IMR-90 (cell line): Measurements from ENCODE around the gene OBP2A.
"Not testable (repeated sequence)": the region's sequence is repeated elsewhere in the genome, so short reads cannot be mapped to it uniquely, and the experiment has no call there.

Experiments
- BHLHE40 ChIP-seq: fragments of 150-350 bp; IDR thresholded peaks from 2 replicates; pipeline ENCODE4 v1.6.1; 2016; ENCODE audit warnings: mild to moderate bottlenecking, low read depth, low read length
- MXI1 ChIP-seq: IDR thresholded peaks from 2 replicates; pipeline ENCODE4 v1.6.1; 2012; ENCODE audit warnings: low read depth, mild to moderate bottlenecking, low read length, moderate library complexity, borderline replicate concordance
- POLR2A ChIP-seq: IDR thresholded peaks from 2 replicates; pipeline ENCODE4 v1.6.1; 2012; ENCODE audit warnings: mild to moderate bottlenecking, low read depth, low read length
- RAD21 ChIP-seq: IDR thresholded peaks from 2 replicates; pipeline ENCODE4 v1.6.1; 2012; ENCODE audit warnings: low read length, improper control_type of control experiment
- RFX5 ChIP-seq: IDR thresholded peaks from 2 replicates; pipeline ENCODE4 v1.8.0; 2012; ENCODE audit warnings: low read depth, mild to moderate bottlenecking, low read length, moderate library complexity
- SMC3 ChIP-seq: fragments of 150-350 bp; IDR thresholded peaks from 2 replicates; pipeline ENCODE4 v1.6.1; 2016; ENCODE audit warnings: low read depth, mild to moderate bottlenecking, antibody characterized with exemption, low read length, moderate library complexity
- TF ChIP-seq, protein P1 (sequence below): fragments of 150-350 bp; IDR thresholded peaks from 2 replicates; pipeline ENCODE4 v1.6.1; 2017; ENCODE audit warnings: mild to moderate bottlenecking, antibody characterized with exemption, low read length, low read depth
- TF ChIP-seq, protein P2 (sequence below): conservative IDR thresholded peaks from 2 replicates; pipeline ENCODE4 v1.5.1; 2012; ENCODE audit warnings: mild to moderate bottlenecking, low read depth, low read length, improper control_type of control experiment

DNA sequence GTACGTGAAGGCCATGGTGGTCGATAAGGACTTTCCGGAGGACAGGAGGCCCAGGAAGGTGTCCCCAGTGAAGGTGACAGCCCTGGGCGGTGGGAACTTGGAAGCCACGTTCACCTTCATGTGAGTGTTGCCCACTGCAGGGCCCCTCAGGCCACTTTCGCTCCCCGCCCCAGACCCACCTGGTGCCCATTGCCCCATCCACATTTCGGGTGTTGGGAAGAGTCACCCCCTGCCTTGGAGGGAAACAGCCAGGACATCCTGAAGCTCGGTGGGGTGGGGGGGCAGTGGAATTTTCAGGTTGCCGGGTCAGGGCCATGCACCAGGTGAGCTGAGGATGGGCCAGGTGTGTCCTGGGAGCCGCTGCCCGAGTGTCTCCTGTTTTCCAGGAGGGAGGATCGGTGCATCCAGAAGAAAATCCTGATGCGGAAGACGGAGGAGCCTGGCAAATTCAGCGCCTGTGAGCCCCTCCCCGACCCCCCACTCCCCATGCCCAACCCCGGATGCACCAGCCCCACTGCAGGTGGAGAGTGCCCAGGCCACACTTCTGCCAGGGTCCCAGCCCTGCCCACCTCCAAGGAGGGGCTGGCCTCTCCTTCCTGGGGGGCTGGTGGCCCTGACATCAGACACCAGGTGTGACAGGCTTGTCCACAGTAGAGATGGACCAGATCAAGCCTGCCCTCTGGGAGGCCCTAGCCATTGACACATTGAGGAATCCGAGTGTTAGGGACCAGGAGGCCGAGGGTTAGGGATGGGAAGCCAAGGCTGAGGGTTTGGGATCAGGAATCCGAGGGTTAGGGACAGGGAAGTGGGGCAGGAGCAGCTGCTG is 1.1 kb downstream of the OBP2A start:
- TF ChIP-seq, protein P1, sequence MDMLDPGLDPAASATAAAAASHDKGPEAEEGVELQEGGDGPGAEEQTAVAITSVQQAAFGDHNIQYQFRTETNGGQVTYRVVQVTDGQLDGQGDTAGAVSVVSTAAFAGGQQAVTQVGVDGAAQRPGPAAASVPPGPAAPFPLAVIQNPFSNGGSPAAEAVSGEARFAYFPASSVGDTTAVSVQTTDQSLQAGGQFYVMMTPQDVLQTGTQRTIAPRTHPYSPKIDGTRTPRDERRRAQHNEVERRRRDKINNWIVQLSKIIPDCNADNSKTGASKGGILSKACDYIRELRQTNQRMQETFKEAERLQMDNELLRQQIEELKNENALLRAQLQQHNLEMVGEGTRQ, result not testable (repeated sequence)
- TF ChIP-seq, protein P2, sequence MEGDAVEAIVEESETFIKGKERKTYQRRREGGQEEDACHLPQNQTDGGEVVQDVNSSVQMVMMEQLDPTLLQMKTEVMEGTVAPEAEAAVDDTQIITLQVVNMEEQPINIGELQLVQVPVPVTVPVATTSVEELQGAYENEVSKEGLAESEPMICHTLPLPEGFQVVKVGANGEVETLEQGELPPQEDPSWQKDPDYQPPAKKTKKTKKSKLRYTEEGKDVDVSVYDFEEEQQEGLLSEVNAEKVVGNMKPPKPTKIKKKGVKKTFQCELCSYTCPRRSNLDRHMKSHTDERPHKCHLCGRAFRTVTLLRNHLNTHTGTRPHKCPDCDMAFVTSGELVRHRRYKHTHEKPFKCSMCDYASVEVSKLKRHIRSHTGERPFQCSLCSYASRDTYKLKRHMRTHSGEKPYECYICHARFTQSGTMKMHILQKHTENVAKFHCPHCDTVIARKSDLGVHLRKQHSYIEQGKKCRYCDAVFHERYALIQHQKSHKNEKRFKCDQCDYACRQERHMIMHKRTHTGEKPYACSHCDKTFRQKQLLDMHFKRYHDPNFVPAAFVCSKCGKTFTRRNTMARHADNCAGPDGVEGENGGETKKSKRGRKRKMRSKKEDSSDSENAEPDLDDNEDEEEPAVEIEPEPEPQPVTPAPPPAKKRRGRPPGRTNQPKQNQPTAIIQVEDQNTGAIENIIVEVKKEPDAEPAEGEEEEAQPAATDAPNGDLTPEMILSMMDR, result not testable (repeated sequence)
- TF ChIP-seq POLR2A, SMC3, RFX5, RAD21, MXI1, BHLHE40: not testable (repeated sequence)
